GM18909 (cell line): ENCODE data around the gene UBE2G2.

Experiments used
- ATAC-seq: cut with Tn5 transposase; IDR thresholded peaks from one replicate; pipeline ENCODE4 v1.9.1; 2021; ENCODE audit warnings: mild to moderate bottlenecking; ENCODE audit not compliant: unreplicated experiment, poor library complexity

UBE2G2 gene

DNA sequence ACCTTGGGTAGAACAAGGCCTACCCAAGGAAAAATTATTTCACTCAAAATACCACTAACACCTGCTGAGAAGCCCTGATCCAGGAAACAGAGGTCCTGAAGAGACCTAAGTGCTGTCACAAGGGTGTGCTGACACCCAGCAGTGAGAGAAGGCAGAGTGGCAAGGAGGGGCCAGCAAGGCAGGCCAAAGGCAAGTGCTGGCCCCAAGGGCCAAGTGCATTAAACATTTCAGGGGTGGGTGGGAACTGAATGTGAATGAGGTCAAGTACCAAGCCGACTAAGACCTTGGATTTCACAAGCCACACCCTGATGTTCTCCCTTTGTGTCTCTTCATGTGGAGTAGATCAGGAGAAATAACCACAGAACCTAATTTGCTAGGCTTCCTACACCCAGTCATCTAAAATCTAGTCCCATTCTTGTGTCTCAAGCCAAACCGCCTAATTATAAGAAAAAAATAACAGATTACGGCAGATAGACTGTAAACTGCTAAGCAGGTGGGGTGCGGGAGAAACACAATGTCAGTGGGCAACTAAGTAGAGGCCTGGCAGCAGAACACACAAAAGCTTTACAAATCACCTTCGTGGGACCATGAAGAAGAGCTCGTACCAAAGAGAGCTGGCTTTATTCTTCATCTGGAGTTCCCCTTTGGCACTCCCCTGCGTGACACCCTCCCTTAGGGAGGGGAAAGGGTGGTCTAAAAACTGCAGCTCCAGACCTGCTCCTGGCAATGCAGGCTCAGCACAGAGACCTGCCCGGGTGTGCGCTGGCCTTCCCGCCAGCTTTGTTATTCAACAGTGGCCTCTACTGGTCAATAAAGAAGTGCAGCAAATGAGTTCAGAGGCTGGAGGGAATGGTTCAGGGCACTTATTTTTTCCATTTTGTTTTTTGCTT, 8.7 kb downstream of the UBE2G2 start:
- peak; percentile 58 for ATAC-seq

DNA sequence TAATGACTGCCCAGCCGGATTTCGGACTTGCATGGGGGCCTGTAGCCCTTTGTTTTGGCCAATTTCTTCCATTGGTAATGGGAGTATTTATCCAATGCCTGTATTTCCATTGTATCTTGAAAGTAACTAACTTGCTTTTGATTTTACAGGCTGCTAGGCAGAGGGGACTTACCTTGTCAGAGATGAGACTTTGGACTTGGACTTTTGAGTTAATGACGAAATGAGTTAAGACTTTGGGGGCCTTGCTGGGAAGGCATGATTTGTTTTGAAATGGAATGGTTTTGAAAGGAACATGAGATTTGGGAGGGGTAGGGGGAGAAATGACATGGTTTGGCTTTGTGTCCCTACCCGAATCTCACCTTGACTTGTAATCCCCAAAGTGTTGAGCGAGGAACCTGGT, 9.6 kb downstream of the UBE2G2 start:
- no peak for ATAC-seq

DNA sequence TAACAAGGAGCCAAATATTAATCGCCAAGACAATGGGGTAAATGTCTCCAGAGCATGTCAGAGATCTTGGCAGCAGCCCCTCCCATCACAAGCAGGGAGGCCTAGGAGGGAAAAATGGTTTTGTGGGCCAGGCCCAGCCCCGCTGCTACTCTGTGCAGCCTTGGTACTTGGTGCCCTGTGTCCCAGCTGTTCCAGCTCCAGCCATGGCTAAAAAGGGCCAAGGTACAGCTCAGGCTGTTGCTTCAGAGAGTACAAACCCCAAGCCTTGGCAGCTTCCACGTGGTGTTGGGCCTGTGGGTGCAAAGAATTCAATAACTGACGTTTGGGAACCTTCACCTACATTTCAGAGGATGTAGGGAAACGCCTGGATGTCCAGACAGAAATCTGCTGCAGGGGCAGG, 10.4 kb downstream of the UBE2G2 start:
- no peak for ATAC-seq

DNA sequence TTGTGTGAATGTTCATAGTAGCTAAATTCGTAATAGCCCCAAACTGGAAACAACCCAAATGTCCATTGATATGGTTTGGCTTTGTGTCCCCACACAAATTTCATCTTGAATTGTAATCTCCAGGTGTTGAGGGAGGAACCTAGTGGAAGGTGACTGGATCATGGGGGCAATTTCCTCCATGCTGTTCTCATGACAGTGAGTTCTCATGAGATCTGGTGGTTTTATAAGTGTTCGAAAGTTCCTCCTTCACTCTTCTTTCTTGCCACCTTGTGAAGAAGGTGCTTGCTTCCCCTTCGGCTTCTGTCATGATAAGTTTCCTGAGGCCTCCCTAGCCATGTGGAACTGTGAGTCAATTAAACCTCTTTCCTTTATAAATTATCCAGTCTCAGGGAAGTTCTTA, 11.3 kb downstream of the UBE2G2 start:
- no peak for ATAC-seq

DNA sequence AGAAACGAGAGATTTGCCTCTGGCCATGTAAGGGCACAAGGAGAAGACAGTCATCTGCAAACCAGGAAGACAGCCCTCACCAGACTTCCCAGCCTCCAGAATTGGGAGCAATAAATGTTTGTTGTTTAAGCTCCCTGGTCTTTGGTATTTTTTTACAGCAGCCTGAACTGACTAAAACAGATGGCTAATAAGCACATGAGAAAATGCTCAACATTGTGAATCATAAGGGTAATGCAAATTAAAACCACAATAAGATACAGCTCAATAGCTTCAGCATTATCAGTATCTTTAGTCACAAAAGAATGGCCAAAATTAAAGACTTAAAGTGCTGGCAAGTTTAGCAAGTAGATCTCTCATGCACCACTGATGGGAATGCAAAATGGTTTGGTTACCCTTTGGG, 11.7 kb downstream of the UBE2G2 start:
- ATAC-seq, result no peak

DNA sequence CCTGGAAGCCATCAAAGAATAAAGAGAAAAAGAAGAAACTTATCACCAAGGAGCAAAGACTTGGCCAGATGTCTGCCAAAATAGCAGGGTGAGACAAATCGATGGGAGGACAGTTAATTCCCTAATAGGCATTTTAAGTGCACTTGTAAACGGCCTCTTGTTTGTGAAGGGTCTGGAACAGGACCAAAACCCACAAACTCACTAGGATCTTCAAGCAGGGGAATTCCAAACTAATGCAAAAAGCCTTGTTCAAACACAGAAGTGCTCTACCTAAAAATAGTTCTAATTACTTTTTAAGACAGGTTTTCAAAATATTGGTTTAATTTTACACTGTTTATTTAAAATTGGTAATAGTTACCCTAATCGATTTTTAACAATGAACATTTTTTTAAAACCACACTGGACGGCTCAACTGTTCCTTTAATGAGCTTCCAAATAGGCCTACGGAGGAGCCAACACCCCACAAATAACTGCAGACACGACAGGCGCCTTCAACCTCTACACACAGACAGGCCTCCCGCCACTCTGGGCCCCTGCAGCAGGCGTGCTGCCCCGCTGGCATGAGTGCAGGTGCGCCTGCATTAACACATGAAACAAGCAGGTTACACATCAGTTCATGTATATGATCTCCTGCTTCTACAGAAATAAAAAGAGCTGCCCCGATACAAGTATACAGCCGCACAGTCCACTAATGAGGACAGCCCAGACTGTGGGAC, 15.8 kb downstream of the UBE2G2 start:
- ATAC-seq, result no peak

DNA sequence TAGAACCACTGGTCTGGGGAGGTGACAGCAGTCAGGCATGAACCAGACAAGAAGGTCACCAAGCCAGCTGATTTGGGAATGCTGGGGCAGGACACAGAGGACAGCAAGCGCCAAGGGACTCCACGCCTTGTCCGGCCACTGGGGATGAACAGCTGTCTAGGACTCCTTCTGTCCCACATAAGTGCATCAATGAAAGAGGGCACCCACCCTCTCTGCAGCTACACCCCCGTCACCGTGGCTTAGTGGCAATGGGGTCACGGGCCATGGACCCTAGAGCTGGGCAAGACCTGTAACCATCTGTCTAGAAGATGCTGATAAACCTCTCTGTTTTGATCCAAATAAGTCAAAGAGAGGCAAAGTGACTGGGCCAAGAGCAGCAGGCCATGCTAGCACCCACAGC, 16.8 kb downstream of the UBE2G2 start:
- no peak for ATAC-seq

DNA sequence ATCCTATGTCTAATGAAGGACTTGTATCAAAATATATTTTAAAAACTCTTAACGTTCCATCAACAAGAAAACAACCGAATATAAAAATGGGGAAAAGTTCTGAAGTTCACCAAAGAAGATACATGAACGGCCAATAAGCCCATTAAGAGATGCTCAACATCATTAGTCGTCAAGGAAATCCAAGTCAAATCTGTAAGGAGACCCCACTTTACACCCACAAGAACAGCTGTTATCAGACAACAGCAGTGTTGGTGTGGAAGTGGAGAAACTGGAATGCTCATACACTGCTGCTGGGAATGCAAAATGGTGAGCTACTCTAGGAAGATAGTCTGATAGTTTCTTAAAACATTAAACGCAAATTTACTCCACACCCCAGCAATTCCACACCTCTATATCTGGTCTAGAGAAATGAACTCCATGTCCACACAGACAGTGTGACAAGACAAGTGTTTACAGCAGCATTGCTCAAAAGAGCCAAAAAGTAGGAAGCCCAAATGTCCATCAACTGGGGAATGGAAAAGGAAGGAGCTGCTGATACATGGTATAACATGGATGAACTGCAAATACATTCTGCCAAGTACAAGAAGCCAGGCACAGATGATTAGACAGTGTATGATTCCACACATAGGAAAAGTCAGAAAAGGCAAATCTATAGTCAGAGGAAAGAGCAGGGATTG, 18.5 kb downstream of the UBE2G2 start:
- ATAC-seq, result no peak

DNA sequence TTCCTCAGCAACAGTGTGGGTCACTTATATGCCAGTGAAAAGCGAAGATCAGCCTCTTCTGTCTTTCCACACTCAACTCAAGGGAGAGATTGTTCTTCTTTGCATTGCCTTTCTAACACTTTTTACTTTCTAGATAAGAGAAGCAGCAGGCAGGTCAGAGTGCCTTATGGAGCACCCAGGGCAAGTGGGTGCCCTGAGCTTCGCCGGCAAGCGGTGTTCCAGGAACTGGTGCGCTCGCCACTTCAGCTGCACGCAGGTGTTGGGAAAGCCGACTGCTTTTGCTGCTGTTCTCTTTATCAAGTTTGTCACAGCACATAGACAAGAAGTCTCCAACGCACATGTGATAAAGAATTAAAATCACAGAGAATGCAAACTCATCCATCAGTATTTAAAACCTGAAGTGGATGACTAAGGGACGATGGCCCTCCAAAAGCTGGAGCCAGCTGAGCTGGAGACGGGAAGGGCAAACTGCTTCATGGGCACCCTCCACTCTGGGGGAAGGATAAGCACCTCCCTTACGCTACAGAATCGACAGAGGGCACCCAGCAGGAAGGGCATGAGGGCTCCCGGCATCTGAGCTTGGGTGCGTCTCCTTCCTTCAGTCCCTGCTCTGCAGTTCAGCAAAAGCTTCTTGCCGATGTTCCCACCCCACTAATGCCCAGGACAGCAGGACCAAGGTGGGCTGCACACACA, 20.7 kb downstream of the UBE2G2 start:
- no peak for ATAC-seq

DNA sequence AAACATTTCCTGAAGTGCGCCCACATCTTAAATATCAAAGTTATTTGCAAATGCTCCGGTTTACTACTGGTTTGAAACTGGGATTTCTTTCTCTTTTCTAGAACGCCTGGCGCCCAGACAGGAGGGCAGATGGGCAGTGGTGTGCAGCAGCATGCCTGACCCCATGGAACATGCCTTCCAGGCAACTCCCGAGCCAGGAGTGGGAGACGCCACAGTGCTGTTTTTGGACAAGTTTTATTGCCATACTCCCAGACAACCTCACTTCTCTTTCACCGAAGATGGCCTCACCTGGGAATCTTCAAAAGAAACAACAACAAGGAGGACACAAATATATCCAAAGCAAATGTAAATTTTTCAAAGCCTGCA, 21.5 kb downstream of the UBE2G2 start:
- no peak for ATAC-seq

DNA sequence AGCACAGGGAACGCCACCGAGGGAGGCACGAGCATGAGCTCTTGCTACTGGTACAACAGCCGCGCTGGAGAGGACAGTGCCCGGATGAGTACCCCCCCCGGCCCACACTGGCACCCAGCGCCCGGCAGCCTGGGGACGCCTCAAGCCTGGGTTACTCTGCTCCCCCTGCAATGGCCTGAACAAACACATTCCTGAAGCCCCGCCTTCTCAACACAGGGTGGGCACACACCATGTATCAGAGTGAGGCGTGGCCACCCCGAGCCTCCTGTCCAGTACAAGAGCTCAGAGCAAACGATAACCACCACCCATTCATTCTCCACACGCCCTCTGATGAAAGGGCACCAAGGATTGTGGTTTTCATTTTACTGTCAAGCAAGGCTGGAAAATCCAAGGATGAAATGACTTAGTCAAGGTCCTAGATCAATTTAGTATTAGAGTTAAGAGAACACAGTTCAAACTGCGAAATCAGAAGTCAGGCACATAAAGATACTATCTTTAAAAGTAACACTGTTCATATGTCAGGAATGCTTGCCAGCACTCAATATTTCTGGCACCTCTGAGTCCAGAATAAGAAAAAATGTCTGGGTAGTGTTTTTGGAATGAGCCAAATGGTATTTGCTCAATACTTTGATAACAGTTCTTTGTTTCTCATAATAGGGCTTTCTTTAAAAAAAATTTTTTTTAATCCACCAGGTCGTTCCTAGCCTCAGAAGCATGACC, 22.0 kb downstream of the UBE2G2 start:
- no peak for ATAC-seq

DNA sequence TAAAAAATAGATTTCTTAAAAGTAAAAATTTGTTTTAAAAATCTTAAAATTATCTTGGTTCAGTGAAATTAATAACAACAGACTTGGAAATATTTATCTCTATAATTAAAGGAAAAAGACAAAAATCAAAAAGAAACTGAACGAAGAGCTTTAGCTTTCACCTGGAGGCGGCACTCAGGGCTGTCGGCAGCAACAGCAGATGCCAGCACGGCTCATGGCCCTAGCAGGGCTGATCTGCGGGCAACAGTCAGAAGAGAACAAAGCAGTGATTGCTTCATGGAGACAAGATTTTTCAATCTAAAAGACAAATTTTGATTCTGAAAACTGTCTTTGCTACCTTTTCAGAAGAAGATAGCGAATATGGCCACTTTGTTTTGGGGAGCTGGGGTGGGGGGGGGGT, 22.6 kb downstream of the UBE2G2 start:
- ATAC-seq, result no peak

DNA sequence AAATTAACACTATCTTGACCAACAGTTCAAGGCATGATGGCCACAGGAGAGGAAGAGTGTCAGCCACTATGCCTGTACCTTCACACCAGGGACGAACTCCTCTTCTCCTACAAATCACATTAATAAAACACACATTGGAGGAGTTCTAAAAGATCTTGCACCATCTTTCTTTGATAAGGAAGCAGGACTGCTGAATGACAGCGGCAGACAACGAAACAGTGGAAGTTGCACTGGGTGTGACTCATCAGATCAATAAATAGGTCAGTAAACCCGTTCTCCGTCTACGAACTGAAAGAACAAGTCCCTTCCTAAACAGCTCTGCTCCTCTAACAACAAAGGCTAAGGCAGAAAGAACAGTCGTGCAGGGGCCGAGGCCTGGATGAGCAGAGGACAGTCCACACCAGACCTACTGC, 23.1 kb downstream of the UBE2G2 start:
- no peak for ATAC-seq

DNA sequence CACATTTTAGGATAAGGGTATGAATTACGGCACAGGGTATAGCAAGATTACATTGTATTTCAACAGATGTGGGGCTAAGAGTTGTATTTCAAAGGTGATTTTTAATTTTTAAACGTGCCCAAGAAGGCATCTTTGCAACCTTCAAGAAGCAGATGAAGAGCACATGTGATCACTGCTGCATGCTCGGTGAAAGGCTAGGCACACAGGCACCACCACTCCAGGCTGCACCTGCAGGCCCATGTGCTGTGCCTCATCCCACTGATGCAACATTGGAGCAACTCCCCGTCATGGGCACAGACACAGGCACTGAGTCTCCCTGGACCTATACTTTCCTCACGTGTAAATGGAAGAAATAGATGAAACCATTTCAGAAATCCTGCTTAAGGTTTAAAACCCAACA, 23.5 kb downstream of the UBE2G2 start:
- no peak for ATAC-seq

DNA sequence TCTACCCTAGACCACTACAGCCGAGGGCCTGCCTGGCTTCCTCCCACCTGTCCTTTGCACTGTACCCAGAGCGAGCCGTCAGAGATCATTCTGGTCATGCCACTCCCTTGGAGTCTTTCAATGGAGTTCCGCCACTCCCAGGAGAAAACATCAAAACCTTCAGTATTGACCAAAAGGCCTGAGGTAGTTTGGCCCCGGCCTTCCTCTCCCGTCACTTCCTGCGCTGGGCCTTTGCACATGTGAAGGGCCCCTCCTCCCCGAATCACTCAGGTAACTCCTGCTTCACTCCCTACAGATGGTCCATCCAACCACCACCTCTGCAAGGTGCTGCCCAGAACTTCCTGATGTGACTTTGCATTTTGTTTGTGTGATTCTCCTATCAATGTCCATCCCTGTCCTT, 26.6 kb downstream of the UBE2G2 start:
- no peak for ATAC-seq

DNA sequence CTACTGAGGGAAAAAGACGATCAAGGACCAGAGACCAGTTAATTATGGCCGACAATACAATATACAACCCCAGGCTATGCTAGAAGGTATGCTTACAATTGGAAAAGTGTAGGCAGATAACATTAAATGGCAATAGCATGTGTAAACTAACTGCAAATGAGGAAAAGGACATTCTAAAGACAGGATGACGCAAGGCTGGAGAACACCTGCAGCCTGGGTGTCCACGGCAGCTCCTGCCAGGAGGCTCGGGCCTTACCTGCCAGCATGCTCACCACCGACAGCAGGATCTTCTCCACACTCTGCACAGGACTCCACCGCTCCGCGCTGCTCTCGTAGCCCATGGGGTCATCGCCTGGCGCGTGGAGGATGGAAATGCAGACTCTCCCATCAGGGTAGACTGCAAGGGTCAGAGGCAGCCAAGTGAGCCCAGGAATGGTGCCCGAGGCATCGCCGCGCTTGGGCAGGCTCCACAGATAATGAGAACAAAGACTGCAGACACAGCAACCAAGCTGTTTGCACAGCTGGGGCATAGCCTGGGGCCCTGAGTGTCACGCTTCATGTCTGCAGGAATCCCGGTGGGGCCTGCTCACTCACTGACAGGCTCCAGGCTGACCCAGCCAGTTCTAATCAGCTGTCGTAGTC, 28.2 kb downstream of the UBE2G2 start:
- no peak for ATAC-seq

DNA sequence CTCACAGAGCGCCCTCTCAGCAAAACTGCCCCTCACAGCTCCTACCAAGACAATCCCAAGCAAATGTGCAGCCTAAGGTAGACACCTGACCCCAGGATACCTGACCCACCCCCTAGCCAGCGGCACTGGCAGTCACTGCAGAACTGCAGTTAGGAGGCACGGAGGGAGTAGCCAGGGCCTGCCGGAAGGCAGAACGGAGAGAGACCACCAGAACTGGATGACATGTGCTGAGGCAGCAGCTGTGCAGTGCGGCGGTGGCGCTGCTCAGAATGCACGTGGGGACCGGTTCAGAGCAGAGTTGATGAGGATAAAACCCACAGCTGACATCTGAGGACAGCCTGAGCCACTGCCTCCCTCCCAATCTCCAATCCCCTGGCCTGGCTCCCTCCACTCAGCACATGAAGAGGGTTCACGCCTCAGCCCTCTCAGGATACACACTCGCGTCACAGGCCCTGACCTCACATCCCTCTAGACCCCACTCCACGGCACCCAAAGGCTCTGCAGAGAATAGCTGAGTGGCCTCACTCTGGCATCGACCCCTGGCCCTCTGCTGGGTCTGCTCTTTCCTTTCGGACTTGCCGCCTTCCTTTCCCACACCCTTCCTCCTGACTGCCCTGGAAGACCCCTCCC, 29.6 kb downstream of the UBE2G2 start:
- ATAC-seq, result no peak

DNA sequence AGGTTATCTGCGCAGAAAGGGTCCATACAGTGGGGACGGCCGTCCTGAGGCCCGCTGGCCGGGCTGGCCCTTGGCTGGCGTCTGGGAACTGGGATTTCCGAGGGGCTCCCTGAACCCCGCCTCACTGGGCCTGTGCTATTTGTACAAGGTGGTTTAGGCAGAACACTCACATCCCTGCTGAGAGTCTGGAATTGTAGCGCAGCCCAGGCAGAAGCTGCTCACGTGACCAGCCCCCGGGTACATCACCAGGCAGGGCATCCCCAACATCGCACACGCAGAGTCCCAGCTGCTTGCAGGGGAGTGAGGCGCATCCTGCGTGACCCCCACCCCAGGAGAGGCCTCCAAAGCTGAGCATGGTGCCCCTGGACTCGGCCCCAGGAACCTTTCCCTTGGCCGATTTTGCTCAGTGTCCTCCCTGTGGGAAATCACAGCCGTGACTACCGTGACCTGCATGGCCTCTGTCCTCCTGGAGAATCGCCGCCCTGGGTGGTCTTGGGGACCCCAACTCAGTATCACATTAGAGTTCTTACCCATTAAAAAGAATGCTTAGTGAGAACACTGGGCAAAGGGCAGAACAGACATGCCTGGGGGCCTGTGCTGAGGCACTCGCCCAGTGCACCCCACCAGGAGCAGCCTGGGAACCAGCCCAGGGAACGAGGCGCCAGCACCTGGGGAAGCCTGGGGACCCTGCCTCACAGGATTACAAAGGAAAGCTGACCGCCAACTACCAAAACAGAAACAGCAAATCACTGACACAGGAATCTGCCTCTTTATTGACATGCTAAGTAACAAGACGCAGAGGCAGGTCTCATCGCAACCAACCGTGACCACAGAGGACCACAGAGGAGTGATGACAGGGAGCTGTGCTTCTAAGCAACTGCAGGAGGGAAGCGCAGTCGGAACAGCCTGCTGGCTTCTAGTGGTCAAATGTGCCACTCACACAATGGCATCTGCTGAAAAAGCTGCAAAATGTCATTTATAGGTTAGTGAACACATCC, 33.5 kb downstream of the UBE2G2 start:
- ATAC-seq, result no peak
